IMR-90 (cell line): Measurements from ENCODE around the gene KIF5C.

Experiments used
- CTCF ChIP-seq: conservative IDR thresholded peaks from 2 replicates; pipeline ENCODE4 v1.5.1; 2012; ENCODE audit warnings: mild to moderate bottlenecking, low read depth, low read length, improper control_type of control experiment
- MAFK ChIP-seq: IDR thresholded peaks from 2 replicates; pipeline ENCODE4 v1.6.1; 2012; ENCODE audit warnings: low read depth, low read length, improper control_type of control experiment
- MAZ ChIP-seq: IDR thresholded peaks from 2 replicates; pipeline ENCODE4 v1.6.1; 2012; ENCODE audit warnings: low read depth, mild to moderate bottlenecking, low read length, improper control_type of control experiment, moderate library complexity, borderline replicate concordance
- POLR2A ChIP-seq: IDR thresholded peaks from 2 replicates; pipeline ENCODE4 v1.6.1; 2012; ENCODE audit warnings: mild to moderate bottlenecking, low read depth, low read length
- RAD21 ChIP-seq: IDR thresholded peaks from 2 replicates; pipeline ENCODE4 v1.6.1; 2012; ENCODE audit warnings: low read length, improper control_type of control experiment
- RFX5 ChIP-seq: IDR thresholded peaks from 2 replicates; pipeline ENCODE4 v1.8.0; 2012; ENCODE audit warnings: low read depth, mild to moderate bottlenecking, low read length, moderate library complexity

- TF ChIP-seq CTCF, result no peak
- no peak for TF ChIP-seq POLR2A
- no peak for TF ChIP-seq RAD21
- TF ChIP-seq MAFK, result no peak
- no peak for TF ChIP-seq RFX5
- no peak for TF ChIP-seq MAZ
These were observed 130.5 kb downstream of the KIF5C start for GRCh38 chr2:149005471-149006077.
